OCI-LY3 (cell line): ENCODE results near the gene FKBP7.

ENCODE experiments used
- H2AFZ ChIP-seq: fragments of 200-600, 300-600 bp; shearing (Covaris generic); 2 replicates; pipeline ENCODE4 v1.6.0; 2014; ENCODE audit warnings: antibody characterized with exemption, low read depth, low read length
- H3K27ac ChIP-seq: fragments of 200-600, 300-600 bp; sonication (generic); 2 replicates; pipeline ENCODE4 v1.5.1; 2014; ENCODE audit warnings: mild to moderate bottlenecking, low read length, moderate library complexity, mixed read lengths
- H3K27me3 ChIP-seq: fragments of 200-600, 300-600 bp; sonication (generic); 2 replicates; pipeline ENCODE4 v1.6.1; 2014; ENCODE audit warnings: low read depth, low read length, mixed read lengths
- H3K36me3 ChIP-seq: fragments of 200-600, 300-600 bp; sonication (generic); replicated peaks from 2 replicates; pipeline ENCODE3; 2014; ENCODE audit warnings: low read depth, low read length, mixed read lengths
- H3K4me1 ChIP-seq: fragments of 300-600, 200-600 bp; sonication (generic); 2 replicates; pipeline ENCODE4 v1.6.1; 2014; ENCODE audit warnings: low read length, mixed read lengths
- H3K4me2 ChIP-seq: fragments of 200-600, 300-600 bp; sonication (generic); 2 replicates; pipeline ENCODE4 v1.6.1; 2014; ENCODE audit warnings: low read length, mixed read lengths
- H3K4me3 ChIP-seq: fragments of 300-600, 200-600 bp; sonication (generic); 2 replicates; pipeline ENCODE4 v1.5.1; 2014; ENCODE audit warnings: antibody characterized with exemption, mild to moderate bottlenecking, low read length, moderate library complexity
- H3K79me2 ChIP-seq: fragments of 300-600, 200-600 bp; shearing (Covaris generic); 2 replicates; pipeline ENCODE4 v1.6.1; 2014; ENCODE audit warnings: mild to moderate bottlenecking, low read length, mixed read lengths
- H3K9ac ChIP-seq: fragments of 300-600, 200-600 bp; shearing (Covaris generic); 2 replicates; pipeline ENCODE4 v1.6.0; 2014; ENCODE audit warnings: mild to moderate bottlenecking, low read length, moderate library complexity
- H3K9me3 ChIP-seq: fragments of 200-600, 300-600 bp; shearing (Covaris generic); 2 replicates; pipeline ENCODE4 v1.6.1; 2014; ENCODE audit warnings: low read length, mixed read lengths; ENCODE audit not compliant: insufficient read depth
- H4K20me1 ChIP-seq: fragments of 200-600, 300-600 bp; sonication (generic); 2 replicates; pipeline ENCODE4 v1.6.1; 2016; ENCODE audit warnings: low read length, mixed read lengths; ENCODE audit not compliant: insufficient read depth
- CTCF ChIP-seq: fragments of 200-600, 300-600 bp; sonication (generic); IDR thresholded peaks from 2 replicates; pipeline ENCODE4 v1.5.1; 2014; ENCODE audit warnings: antibody characterized with exemption, low read length, low read depth
- EZH2phosphoT487 ChIP-seq: fragments of 200-600 bp; shearing (Covaris generic); IDR thresholded peaks from 2 replicates; pipeline ENCODE4 v1.6.1; 2018; ENCODE audit warnings: antibody characterized with exemption, mixed run types, low read depth

The FKBP7 gene

GRCh38 chr2:178499640-178500039 lies 21.2 kb upstream of the FKBP7 start:
- H3K4me1 ChIP-seq: peaks cover 15% of the 10 kb centered on the region
- H3K27me3 ChIP-seq: no peaks in the 10 kb centered on the region
- TF ChIP-seq CTCF: no peak
- TF ChIP-seq EZH2phosphoT487: no peak
- no peaks in the 10 kb centered on the region for H3K9me3 ChIP-seq
- no peak overlapping the region for H3K27ac ChIP-seq
- H2AFZ ChIP-seq: no peak overlapping the region
- H3K36me3 ChIP-seq: peaks cover 36% of the 10 kb centered on the region
- H3K4me3 ChIP-seq: no peak overlapping the region
- no peaks in the 10 kb centered on the region for H4K20me1 ChIP-seq
- H3K4me2 ChIP-seq: no peak overlapping the region
- H3K79me2 ChIP-seq: no peaks in the 10 kb centered on the region
- H3K9ac ChIP-seq: no peak overlapping the region

GRCh38 chr2:178498137-178498536 lies 19.7 kb upstream of the FKBP7 start:
- H3K27me3 ChIP-seq: no peaks in the 10 kb centered on the region
- H3K4me2 ChIP-seq: no peak overlapping the region
- H3K36me3 ChIP-seq: peaks cover 44% of the 10 kb centered on the region
- H2AFZ ChIP-seq: no peak overlapping the region
- peaks cover 11% of the 10 kb centered on the region for H3K4me1 ChIP-seq
- H4K20me1 ChIP-seq: no peaks in the 10 kb centered on the region
- H3K4me3 ChIP-seq: no peak overlapping the region
- no peaks in the 10 kb centered on the region for H3K9me3 ChIP-seq
- TF ChIP-seq CTCF (no peak), EZH2phosphoT487 (no peak)
- no peak overlapping the region for H3K9ac ChIP-seq
- H3K79me2 ChIP-seq: no peaks in the 10 kb centered on the region
- H3K27ac ChIP-seq: no peak overlapping the region

- no peaks in the 10 kb centered on the region for H3K27me3 ChIP-seq
- TF ChIP-seq CTCF (no peak), EZH2phosphoT487 (no peak)
- no peak overlapping the region for H3K4me2 ChIP-seq
- H3K79me2 ChIP-seq: no peaks in the 10 kb centered on the region
- peaks cover 34% of the 10 kb centered on the region for H3K36me3 ChIP-seq
- no peak overlapping the region for H3K27ac ChIP-seq
- no peak overlapping the region for H2AFZ ChIP-seq
- no peak overlapping the region for H3K9ac ChIP-seq
- H3K4me3 ChIP-seq: no peak overlapping the region
- no peaks in the 10 kb centered on the region for H3K9me3 ChIP-seq
- peaks cover 7% of the 10 kb centered on the region for H3K4me1 ChIP-seq
- no peaks in the 10 kb centered on the region for H4K20me1 ChIP-seq
Measured at GRCh38 chr2:178496049-178496448, 17.6 kb upstream of the FKBP7 start.

GRCh38 chr2:178491612-178492011 lies 13.2 kb upstream of the FKBP7 start:
- Histone ChIP-seq H3K9me3 (no peaks in the 10 kb centered on the region), H3K79me2 (no peaks in the 10 kb centered on the region; the same call in 1 of the 2 replicates), H3K36me3 (peaks cover 37% of the 10 kb centered on the region), H2AFZ (no peak overlapping the region), H3K4me2 (no peak overlapping the region), H4K20me1 (peaks cover 6% of the 10 kb centered on the region; the same call in 1 of the 2 replicates), H3K27ac (no peak overlapping the region), H3K4me1 (peaks cover 7% of the 10 kb centered on the region), H3K27me3 (no peaks in the 10 kb centered on the region), H3K4me3 (no peak overlapping the region), H3K9ac (no peak overlapping the region)
- no peak for TF ChIP-seq CTCF
- TF ChIP-seq EZH2phosphoT487: no peak
